ENCODE results near the gene TOPORS.

Gene TOPORS

DNA sequence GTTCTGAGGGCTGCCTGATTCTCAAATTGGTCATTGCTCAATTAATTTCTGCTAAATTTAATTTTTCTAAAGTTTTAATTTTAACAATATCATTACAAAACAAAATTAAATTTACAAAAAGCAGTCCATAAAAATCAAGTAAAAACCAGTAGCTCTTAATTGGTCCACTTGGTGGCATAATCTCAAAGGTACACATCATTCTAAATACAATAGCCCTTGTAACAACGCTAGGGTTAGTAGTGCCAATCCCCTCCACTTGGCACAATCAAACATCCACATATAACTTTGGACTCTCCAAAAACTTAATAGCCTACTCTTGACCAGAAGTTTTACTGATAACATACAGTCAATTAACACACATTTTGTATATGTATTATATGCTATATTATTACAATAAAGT lies 22.5 kb upstream of the TOPORS start:
- TF ChIP-seq CTCF (IDR thresholded peaks at IDR 0.05; ENCODE audit: extremely low read depth, missing control alignments) = no peak

DNA sequence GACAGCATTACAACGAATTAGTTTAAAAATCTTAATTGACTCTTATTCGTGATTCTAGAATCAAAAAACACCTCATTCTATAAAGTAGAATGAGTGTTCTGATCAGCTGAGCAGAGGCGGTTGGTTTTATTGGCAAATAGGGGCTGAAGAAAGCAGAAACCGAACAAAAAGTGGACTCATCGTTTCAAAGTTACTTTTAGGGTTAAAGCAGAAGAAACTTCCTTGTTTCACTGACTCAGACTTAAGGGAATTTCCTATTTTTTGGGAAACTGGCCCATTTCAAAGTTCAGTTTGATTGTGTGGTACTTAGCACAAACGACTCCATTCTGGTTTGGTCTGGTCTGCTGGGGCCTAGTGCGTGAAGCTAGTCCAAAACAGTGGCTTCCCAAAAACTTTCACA lies 21.4 kb upstream of the TOPORS start:
- no peak for DNase-seq (ENCODE audit: low spot score)
- no peak for TF ChIP-seq CTCF (IDR thresholded peaks at IDR 0.05; ENCODE audit: extremely low read depth, missing control alignments)

More for the DNA sequence above, 22.5 kb upstream of the TOPORS start:
- DNase-seq (ENCODE audit: low spot score) = no peak

DNA sequence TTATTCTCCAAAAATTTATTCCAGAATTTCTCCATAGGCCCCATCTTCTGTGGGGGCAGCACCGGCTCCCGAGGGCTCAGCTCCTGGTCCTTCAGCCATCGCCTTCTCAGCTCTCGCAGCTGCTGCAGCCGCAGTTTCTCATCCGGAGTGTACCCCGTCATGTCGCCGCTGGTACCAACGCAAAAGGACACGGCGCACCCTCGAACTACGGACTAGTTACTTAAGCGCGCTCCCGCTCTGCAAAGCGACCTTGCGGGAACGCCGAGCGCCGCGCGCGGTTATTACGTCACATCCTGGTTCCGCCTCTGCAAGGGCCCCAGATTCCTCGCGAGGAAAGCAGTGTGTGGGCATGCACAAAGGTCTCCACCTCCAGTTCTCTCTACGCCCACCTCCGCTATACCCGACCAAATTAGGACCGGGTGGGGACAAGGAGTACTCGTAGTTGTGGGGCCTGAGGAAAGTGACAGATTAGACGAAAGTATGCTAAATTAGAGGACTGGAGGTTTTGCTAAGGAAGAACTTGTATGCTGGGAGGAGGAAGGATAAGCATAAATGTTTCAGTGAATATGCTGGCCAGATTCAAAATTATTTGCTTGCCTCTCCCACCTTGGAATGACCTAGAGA lies 20.6 kb upstream of the TOPORS start, which contains the start of gene NDUFB6:
Gene NDUFB6, minus strand, starts transcription at position 260 of the 624 bp plus-strand sequence. Its CDS starts 99 bp downstream, at position 161.
- peak; percentile 90 for DNase-seq (ENCODE audit: low spot score)
- TF ChIP-seq CTCF (IDR thresholded peaks at IDR 0.05; ENCODE audit: extremely low read depth, missing control alignments) = no peak

DNA sequence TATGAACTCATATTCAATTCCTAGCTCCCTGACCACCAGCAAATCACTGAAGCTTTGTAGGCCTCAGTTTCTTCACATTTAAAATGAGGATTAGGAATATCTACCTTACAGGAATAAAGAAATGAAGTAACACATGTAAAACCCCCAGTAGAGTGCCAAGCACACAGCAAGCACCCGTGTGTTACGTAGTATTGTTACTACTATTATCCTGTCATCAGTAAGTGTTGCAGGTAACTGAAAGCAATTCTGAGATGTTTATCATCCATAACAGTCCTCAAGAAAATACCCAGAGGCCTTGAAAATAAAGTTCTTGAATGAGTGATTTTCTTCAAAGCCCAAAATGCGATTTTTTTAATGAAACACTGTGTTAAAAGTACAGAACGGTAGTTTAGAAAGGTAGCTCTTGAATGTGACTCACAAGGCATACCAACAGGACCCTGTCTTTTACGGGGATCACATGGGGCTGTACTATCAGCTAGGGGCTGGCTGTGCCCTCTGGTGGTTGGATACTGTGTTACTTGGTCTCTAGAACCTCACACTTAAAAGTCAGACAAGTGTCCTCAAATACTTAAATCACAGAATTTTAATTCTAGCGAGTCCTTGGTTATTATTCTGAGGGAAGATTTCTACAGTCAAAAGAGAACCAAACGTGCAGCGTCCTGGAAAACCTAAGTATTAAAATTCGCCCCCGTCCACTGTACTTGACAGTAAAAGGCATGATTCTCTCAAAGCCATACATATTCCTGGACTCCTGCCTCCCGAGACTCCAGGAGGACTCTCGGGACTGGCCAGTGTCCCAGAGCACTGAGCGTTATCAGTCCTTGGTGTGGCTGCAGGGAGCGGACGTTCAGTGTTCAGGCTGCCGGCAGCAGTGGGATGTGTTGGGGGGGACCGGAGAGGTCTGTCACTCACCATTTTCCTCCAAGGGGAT lies 19.8 kb upstream of the TOPORS start:
- peak; percentile 77 for DNase-seq (ENCODE audit: low spot score)

GRCh38 chr9:32570262-32570661 lies 17.9 kb upstream of the TOPORS start:
- TF ChIP-seq CTCF (IDR thresholded peaks at IDR 0.05; ENCODE audit: extremely low read depth, missing control alignments) = no peak
- DNase-seq (ENCODE audit: low spot score) = no peak

More for the DNA sequence above, 19.8 kb upstream of the TOPORS start:
- TF ChIP-seq CTCF (IDR thresholded peaks at IDR 0.05; ENCODE audit: extremely low read depth, missing control alignments) = peak; percentile 58

DNA sequence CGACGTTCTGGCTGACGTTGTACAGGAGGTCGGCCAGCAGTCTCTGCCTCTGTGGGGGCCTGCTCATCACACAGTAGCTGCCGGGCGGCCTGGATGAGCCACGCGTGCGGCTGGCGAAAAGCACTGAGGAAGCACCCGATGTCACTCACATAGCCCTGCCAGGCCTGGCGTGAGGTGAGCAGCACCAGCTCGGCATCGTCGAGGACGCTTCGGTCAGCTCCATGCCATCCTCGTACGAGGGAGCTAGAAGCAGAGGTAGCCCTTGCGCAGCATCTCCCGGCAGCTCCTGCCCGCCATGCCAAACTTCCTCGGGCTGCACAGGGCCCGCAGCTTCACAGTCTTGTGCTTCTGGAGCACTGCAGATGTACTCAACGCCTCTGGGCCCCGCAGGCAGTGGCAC lies 14.4 kb upstream of the TOPORS start:
- DNase-seq (ENCODE audit: low spot score) = no peak
- TF ChIP-seq CTCF (IDR thresholded peaks at IDR 0.05; ENCODE audit: extremely low read depth, missing control alignments) = no peak

GRCh38 chr9:32565967-32566366 lies 13.6 kb upstream of the TOPORS start:
- no peak for TF ChIP-seq CTCF (IDR thresholded peaks at IDR 0.05; ENCODE audit: extremely low read depth, missing control alignments)
- no peak for DNase-seq (ENCODE audit: low spot score)

All from GM20000 (cell line).